ENCODE measurements around the gene TMEM114. TPM values are rescaled to one million over a fixed set of nuclear protein-coding genes. Genes with fewer than 3 reads are reported as not detected.

Gene TMEM114
- total RNA-seq (2022; extraction: Qiagen RNA extraction; ENCODE audit: low read depth), result not detected in 5 replicates

GRCh38 chr16:8589900-8590688, at the start of gene TMEM114:
TSS of gene TMEM114 (minus strand) at chr16:8590511. CDS start at chr16:8589838, 673 bp downstream.

DNA sequence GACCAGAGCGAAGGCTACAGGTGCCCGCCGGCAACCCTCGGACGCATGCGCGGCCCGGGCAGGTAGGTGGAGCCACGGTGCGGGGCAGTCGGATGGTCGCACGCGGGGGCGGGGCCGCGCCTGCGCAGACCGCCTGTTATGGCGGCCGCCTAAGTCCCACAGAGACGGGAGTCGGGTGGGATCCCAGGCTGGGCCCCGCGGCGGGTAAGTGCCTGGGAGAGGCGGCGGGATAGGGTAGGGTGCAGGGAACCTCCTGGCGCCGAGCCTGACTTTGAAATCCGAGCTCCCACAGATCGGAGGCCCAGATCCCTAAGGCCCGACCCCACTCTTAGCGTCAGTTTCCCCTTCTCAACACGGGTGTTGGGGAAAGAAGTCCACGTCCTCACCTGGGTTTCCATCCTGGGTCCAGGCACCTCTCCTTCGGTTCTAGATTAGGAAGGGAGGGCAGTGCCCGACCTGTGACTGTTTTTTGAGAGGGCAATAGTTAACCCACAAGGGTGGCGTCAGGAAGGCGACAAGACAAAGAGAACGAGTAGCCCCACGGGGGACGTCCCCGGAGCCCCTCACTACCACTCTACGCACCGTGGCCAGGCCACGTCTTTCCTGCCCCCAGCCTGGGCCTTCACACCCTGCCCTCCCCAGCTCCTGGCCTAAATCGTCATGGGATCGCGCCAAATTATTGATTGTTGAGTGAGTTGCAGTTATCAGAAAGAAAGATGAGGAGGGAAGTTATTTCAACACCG, 31.4 kb upstream of the TMEM114 start, which contains the start of gene METTL22:
Gene METTL22 (plus strand): TSS at position 127 of the 743 bp plus-strand sequence. CDS start 3,968 bp downstream, outside the sequence.

Other genes with a start within 250 kb of the TMEM114 start
- gene METTL22, start 31.2 kb upstream of the TMEM114 start, total RNA-seq (2022; extraction: Qiagen RNA extraction; ENCODE audit: low read depth), result 22.4 to 26.6 TPM (median 25.5 TPM) in 5 replicates
- gene ABAT, start 84.1 kb upstream of the TMEM114 start, total RNA-seq (2022; extraction: Qiagen RNA extraction; ENCODE audit: low read depth), result 0.18 to 0.52 TPM (median 0.39 TPM) in 5 replicates
- 11.9 to 14.9 TPM (median 14.0 TPM) in 5 replicates for gene TMEM186, start 207.1 kb upstream of the TMEM114 start, total RNA-seq (2022; extraction: Qiagen RNA extraction; ENCODE audit: low read depth)
- gene PMM2, start 207.3 kb upstream of the TMEM114 start, total RNA-seq (2022; extraction: Qiagen RNA extraction; ENCODE audit: low read depth), result 88.0 to 104 TPM (median 94.4 TPM) in 5 replicates

Measured in A549 treated with RU486 at 1 μM for 4 hours (cell line).